GM20431 (cell line): ENCODE results near the gene NEMP2.

ENCODE experiments used
- in situ Hi-C: fragments of 300-500 bp; cut with MseI, MboI; formaldehyde crosslinking; loops from one replicate; pipeline ENCODE4 v1.15.0; 2020; ENCODE audit warnings: low sequenced_read_pairs; ENCODE audit not compliant: unreplicated experiment

The NEMP2 gene

GRCh38 chr2:190561094-190561493 is 26.6 kb upstream of the NEMP2 start:
- in situ Hi-C loops: no loop called here

- in situ Hi-C loops: no loop called here
Observed at GRCh38 chr2:190554357-190555006, 20.0 kb upstream of the NEMP2 start.

- in situ Hi-C loops: no loop called here
Observed at GRCh38 chr2:190553254-190553653, 18.7 kb upstream of the NEMP2 start.

- in situ Hi-C loops: no loop called here
Observed at GRCh38 chr2:190551928-190552327, 17.4 kb upstream of the NEMP2 start.

- in situ Hi-C loops: no loop called here
Observed at GRCh38 chr2:190550137-190550536, 15.6 kb upstream of the NEMP2 start.

- in situ Hi-C loops: no loop called here
Observed at GRCh38 chr2:190547886-190548285, 13.4 kb upstream of the NEMP2 start.

- in situ Hi-C loops: no loop called here
Observed at GRCh38 chr2:190546734-190547133, 12.2 kb upstream of the NEMP2 start.

GRCh38 chr2:190545555-190546385 is 11.2 kb upstream of the NEMP2 start:
- in situ Hi-C loops: no loop called here

GRCh38 chr2:190545093-190545492 is 10.6 kb upstream of the NEMP2 start:
- in situ Hi-C loops: no loop called here

GRCh38 chr2:190540048-190540447 is 5.5 kb upstream of the NEMP2 start:
- in situ Hi-C loops: no loop called here

- in situ Hi-C loops: no loop called here
Observed at GRCh38 chr2:190538201-190538600, 3.7 kb upstream of the NEMP2 start.

- in situ Hi-C loops: no loop called here
Observed at GRCh38 chr2:190537765-190538164, 3.2 kb upstream of the NEMP2 start.

GRCh38 chr2:190535586-190535985 is 1.1 kb upstream of the NEMP2 start:
- in situ Hi-C loops: no loop called here

- in situ Hi-C loops: no loop called here
Observed at GRCh38 chr2:190535121-190535439, 558 bp upstream of the NEMP2 start.

GRCh38 chr2:190533968-190534309 is 583 bp downstream of the NEMP2 start:
- in situ Hi-C loops: no loop called here

- in situ Hi-C loops: no loop called here
Observed at GRCh38 chr2:190533175-190533967, 1.2 kb downstream of the NEMP2 start.

- in situ Hi-C loops: no loop called here
Observed at GRCh38 chr2:190532581-190532980, 1.9 kb downstream of the NEMP2 start.

GRCh38 chr2:190530248-190530900 is 4.1 kb downstream of the NEMP2 start:
- in situ Hi-C loops: no loop called here

- in situ Hi-C loops: no loop called here
Observed at GRCh38 chr2:190529486-190530247, 4.9 kb downstream of the NEMP2 start.

- in situ Hi-C loops: no loop called here
Observed at GRCh38 chr2:190528521-190529001, 6.0 kb downstream of the NEMP2 start.
